ENCODE measurements around the gene RTN4RL2.

RTN4RL2 gene

GRCh38 chr11:57463671-57464538 lies 3.6 kb downstream of the RTN4RL2 start:
- DNase-seq = no peak

- no peak for DNase-seq
These were observed 4.3 kb downstream of the RTN4RL2 start for GRCh38 chr11:57464539-57465181.

GRCh38 chr11:57466680-57467079 lies 6.4 kb downstream of the RTN4RL2 start:
- DNase-seq = no peak

GRCh38 chr11:57467508-57468157 lies 7.3 kb downstream of the RTN4RL2 start:
- DNase-seq = no peak

- no peak for DNase-seq
These were observed 7.9 kb downstream of the RTN4RL2 start for GRCh38 chr11:57468276-57468675.

- DNase-seq = no peak
These were observed 8.9 kb downstream of the RTN4RL2 start for GRCh38 chr11:57469268-57469667.

GRCh38 chr11:57471496-57471895 lies 11.2 kb downstream of the RTN4RL2 start:
- DNase-seq = peak in 1 of 3 experiments; percentile 22

GRCh38 chr11:57473285-57473841 lies 13.0 kb downstream of the RTN4RL2 start:
- no peak for DNase-seq

- DNase-seq = no peak
These were observed 13.9 kb downstream of the RTN4RL2 start for GRCh38 chr11:57474017-57474802.

GRCh38 chr11:57474803-57475115 lies 14.4 kb downstream of the RTN4RL2 start:
- DNase-seq = no peak

GRCh38 chr11:57475191-57475590 lies 14.9 kb downstream of the RTN4RL2 start:
- DNase-seq = no peak

- peak in 1 of 3 experiments; percentile 49 for DNase-seq
These were observed 15.3 kb downstream of the RTN4RL2 start for GRCh38 chr11:57475671-57476046.

GRCh38 chr11:57476047-57476756 lies 15.9 kb downstream of the RTN4RL2 start:
- peak in 2 of 3 experiments; percentile 75 to 80 for DNase-seq

- DNase-seq = peak in 2 of 3 experiments; percentile 74
These were observed 16.6 kb downstream of the RTN4RL2 start for GRCh38 chr11:57476757-57477506.

- peak in 1 of 3 experiments; percentile 16 for DNase-seq
These were observed 17.3 kb downstream of the RTN4RL2 start for GRCh38 chr11:57477507-57478189.

- DNase-seq = peak in 1 of 3 experiments; percentile 10
These were observed 18.8 kb downstream of the RTN4RL2 start for GRCh38 chr11:57479021-57479663.

- DNase-seq = no peak
These were observed 19.6 kb downstream of the RTN4RL2 start for GRCh38 chr11:57479911-57480310.

GRCh38 chr11:57480409-57481137 lies 20.2 kb downstream of the RTN4RL2 start:
- peak; percentile 23 to 52 (median 30) for DNase-seq

- DNase-seq = no peak
These were observed 21.0 kb downstream of the RTN4RL2 start for GRCh38 chr11:57481315-57481714.

Measured in NCI-H1417 (cell line).